ENCODE results near the gene TCF4.

The TCF4 gene

DNA sequence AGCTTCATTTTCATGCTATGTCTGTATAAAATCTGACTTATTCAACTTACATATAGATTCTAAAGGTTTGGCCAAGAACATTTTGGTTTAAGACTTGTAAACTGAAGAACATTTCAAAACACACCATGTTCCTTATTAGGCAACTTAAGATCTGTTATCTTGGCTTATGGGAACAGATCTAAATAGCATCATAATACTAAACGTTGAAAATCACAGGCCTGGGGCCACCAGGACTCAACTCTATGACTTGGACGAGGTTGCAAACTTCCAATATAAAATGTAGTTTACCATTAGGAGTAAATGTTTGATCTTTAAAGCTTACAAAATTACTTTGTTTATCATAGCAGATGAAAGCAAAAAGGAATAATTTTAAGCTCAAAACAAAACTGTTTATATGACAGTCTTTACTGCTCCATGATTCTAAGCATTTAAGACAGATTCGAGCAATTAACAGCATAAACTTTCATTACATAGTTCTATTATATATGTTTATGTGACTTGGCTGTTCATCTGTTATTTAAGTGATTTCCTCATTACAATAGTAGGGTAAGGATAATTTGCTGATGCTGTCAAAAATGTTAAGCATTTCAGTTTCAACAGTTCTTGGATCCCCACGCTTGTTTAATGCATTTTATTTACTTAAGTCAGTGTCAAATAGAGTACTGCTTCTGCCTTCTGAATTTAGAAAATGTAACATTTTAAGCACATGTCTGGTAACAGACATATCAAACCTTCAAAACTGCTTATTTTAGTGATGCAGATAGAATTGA lies 8.3 kb downstream of the TCF4 start:
- no peaks in the 10 kb centered on the region for H3F3A ChIP-seq (ENCODE audit: low read depth)
- no peak overlapping the region for H3K9ac ChIP-seq (ENCODE audit: low read depth, low read length, poor library complexity, severe bottlenecking)
- TF ChIP-seq EZH2phosphoT487 (IDR thresholded peaks at IDR 0.05; ENCODE audit: borderline replicate concordance): no peak
- TF ChIP-seq, protein P1, sequence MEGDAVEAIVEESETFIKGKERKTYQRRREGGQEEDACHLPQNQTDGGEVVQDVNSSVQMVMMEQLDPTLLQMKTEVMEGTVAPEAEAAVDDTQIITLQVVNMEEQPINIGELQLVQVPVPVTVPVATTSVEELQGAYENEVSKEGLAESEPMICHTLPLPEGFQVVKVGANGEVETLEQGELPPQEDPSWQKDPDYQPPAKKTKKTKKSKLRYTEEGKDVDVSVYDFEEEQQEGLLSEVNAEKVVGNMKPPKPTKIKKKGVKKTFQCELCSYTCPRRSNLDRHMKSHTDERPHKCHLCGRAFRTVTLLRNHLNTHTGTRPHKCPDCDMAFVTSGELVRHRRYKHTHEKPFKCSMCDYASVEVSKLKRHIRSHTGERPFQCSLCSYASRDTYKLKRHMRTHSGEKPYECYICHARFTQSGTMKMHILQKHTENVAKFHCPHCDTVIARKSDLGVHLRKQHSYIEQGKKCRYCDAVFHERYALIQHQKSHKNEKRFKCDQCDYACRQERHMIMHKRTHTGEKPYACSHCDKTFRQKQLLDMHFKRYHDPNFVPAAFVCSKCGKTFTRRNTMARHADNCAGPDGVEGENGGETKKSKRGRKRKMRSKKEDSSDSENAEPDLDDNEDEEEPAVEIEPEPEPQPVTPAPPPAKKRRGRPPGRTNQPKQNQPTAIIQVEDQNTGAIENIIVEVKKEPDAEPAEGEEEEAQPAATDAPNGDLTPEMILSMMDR (conservative IDR thresholded peaks at IDR 0.05; ENCODE audit: low read length): no peak
- H4K20me1 ChIP-seq (ENCODE audit: insufficient read depth, low read length, poor library complexity, severe bottlenecking): peaks cover 7% of the 10 kb centered on the region
- no peak overlapping the region for H2AFZ ChIP-seq (ENCODE audit: low read length)
- H3K9me2 ChIP-seq (replicated peaks; ENCODE audit: low read depth, low read length): no peaks in the 10 kb centered on the region
- no peak overlapping the region for H3K4me3 ChIP-seq (ENCODE audit: low read length, poor library complexity, severe bottlenecking)
- H3K36me3 ChIP-seq (ENCODE audit: insufficient read depth, low read length): no peaks in the 10 kb centered on the region
- H3K4me1 ChIP-seq (ENCODE audit: insufficient read depth, low read length, poor library complexity, severe bottlenecking): peaks cover 50% of the 10 kb centered on the region
- peak overlapping the region; percentile 71 for H3K4me2 ChIP-seq (ENCODE audit: low read depth, low read length, poor library complexity, severe bottlenecking)
- no peaks in the 10 kb centered on the region for H3K27me3 ChIP-seq (ENCODE audit: insufficient read depth, low read length, poor library complexity, severe bottlenecking)
- H3K9me3 ChIP-seq (ENCODE audit: insufficient read depth, low read depth, low read length): no peaks in the 10 kb centered on the region
- peaks cover 57% of the 10 kb centered on the region for H3K79me2 ChIP-seq (ENCODE audit: insufficient read depth, low read length)

DNA sequence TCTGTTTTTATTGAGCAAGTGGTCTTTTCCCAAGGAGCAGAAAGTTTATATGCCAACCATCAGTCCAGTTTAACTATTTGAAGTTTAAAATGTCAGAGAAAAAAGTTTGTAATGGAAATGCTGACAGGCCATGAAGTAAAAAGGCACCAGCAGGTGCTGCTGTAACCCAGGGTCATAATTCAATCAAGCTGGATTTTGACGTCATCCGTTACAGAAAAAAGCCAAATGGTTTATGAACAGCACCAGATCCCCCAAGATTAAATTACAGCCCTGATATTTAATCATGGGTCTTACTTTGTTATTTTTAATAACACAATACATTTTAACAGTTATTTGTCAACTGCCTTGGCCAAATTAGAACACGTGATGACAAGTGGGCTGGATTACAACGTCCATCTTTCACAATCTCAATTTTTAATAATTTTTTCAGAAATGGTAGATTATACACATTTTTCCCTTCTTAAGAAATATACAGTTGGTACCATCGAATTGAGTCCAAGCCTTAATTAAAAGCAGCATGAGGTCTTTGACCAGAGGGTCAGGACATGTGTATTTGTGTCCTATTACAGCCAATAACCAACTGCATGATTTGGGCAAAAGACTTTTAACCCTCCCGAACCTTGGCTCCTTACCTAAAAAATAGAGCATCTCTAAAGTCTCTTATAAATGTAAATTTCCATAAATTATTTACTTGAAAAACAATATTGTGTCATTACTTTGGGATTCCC lies 10.0 kb downstream of the TCF4 start:
- no peak overlapping the region for H3K9ac ChIP-seq (ENCODE audit: low read depth, low read length, poor library complexity, severe bottlenecking)
- no peak overlapping the region for H3K4me2 ChIP-seq (ENCODE audit: low read depth, low read length, poor library complexity, severe bottlenecking)
- no peak overlapping the region for H2AFZ ChIP-seq (ENCODE audit: low read length)
- TF ChIP-seq EZH2phosphoT487 (IDR thresholded peaks at IDR 0.05; ENCODE audit: borderline replicate concordance): no peak
- TF ChIP-seq, protein P1 (conservative IDR thresholded peaks at IDR 0.05; ENCODE audit: low read length): peak; percentile 56
- H4K20me1 ChIP-seq (ENCODE audit: insufficient read depth, low read length, poor library complexity, severe bottlenecking): peaks cover 7% of the 10 kb centered on the region
- H3K4me1 ChIP-seq (ENCODE audit: insufficient read depth, low read length, poor library complexity, severe bottlenecking): peaks cover 38% of the 10 kb centered on the region
- H3F3A ChIP-seq (ENCODE audit: low read depth): no peaks in the 10 kb centered on the region
- H3K79me2 ChIP-seq (ENCODE audit: insufficient read depth, low read length): peaks cover 55% of the 10 kb centered on the region
- no peaks in the 10 kb centered on the region for H3K9me2 ChIP-seq (replicated peaks; ENCODE audit: low read depth, low read length)
- H3K36me3 ChIP-seq (ENCODE audit: insufficient read depth, low read length): no peaks in the 10 kb centered on the region
- no peaks in the 10 kb centered on the region for H3K27me3 ChIP-seq (ENCODE audit: insufficient read depth, low read length, poor library complexity, severe bottlenecking)
- no peak overlapping the region for H3K4me3 ChIP-seq (ENCODE audit: low read length, poor library complexity, severe bottlenecking)
- H3K9me3 ChIP-seq (ENCODE audit: insufficient read depth, low read depth, low read length): no peaks in the 10 kb centered on the region

DNA sequence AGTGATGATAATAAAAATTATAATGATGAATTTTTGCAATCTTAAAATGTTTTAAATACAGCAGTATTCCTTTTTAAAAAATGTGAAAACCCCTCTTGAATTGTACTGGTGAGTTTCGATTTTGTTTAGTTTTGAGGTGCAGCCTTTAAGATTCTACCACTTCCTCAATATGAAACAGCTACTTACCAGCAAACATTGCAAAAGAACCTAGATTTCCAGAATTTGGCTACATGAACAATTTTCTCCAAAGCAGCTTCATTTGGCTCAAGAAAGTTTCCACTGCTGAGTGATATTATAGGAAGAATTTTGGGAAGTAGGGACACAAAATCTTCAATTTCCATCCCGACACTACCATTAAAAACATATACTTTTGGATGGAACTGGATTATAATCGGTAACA lies 12.0 kb downstream of the TCF4 start:
- Histone ChIP-seq H4K20me1 (ENCODE audit: insufficient read depth, low read length, poor library complexity, severe bottlenecking) (peaks cover 7% of the 10 kb centered on the region), H3K9ac (ENCODE audit: low read depth, low read length, poor library complexity, severe bottlenecking) (no peak overlapping the region), H3K36me3 (ENCODE audit: insufficient read depth, low read length) (no peaks in the 10 kb centered on the region), H3K4me3 (ENCODE audit: low read length, poor library complexity, severe bottlenecking) (no peak overlapping the region), H3K4me2 (ENCODE audit: low read depth, low read length, poor library complexity, severe bottlenecking) (no peak overlapping the region), H3K79me2 (ENCODE audit: insufficient read depth, low read length) (peaks cover 45% of the 10 kb centered on the region; the same call in 1 of the 2 replicates), H3K9me2 (replicated peaks; ENCODE audit: low read depth, low read length) (no peaks in the 10 kb centered on the region), H2AFZ (ENCODE audit: low read length) (no peak overlapping the region), H3K4me1 (ENCODE audit: insufficient read depth, low read length, poor library complexity, severe bottlenecking) (peaks cover 19% of the 10 kb centered on the region), H3F3A (ENCODE audit: low read depth) (no peaks in the 10 kb centered on the region), H3K27me3 (ENCODE audit: insufficient read depth, low read length, poor library complexity, severe bottlenecking) (no peaks in the 10 kb centered on the region), H3K9me3 (ENCODE audit: insufficient read depth, low read depth, low read length) (no peaks in the 10 kb centered on the region)
- TF ChIP-seq, protein P1 (conservative IDR thresholded peaks at IDR 0.05; ENCODE audit: low read length): no peak
- no peak for TF ChIP-seq EZH2phosphoT487 (IDR thresholded peaks at IDR 0.05; ENCODE audit: borderline replicate concordance)

Data from Loucy (cell line).